OCI-LY3 (cell line): Measurements from ENCODE around the gene CYP3A4.

ENCODE experiments used
- CTCF ChIP-seq: fragments of 200-600, 300-600 bp; sonication (generic); IDR thresholded peaks from 2 replicates; pipeline ENCODE4 v1.5.1; 2014; ENCODE audit warnings: antibody characterized with exemption, low read length, low read depth
- EZH2phosphoT487 ChIP-seq: fragments of 200-600 bp; shearing (Covaris generic); IDR thresholded peaks from 2 replicates; pipeline ENCODE4 v1.6.1; 2018; ENCODE audit warnings: antibody characterized with exemption, mixed run types, low read depth

GRCh38 chr7:99784007-99784406 is at the start of gene CYP3A4:
- TF ChIP-seq EZH2phosphoT487 (no peak), CTCF (no peak)
